DOHH2 (cell line): Measurements from ENCODE around the gene CDK19.

Source experiments
- H3F3A ChIP-seq: fragments of 200-600 bp; sonication (generic), shearing (Covaris generic); 2 replicates; pipeline ENCODE4 v1.6.0; 2016; ENCODE audit warnings: antibody characterized with exemption, mild to moderate bottlenecking; ENCODE audit not compliant: control insufficient read depth, insufficient read depth
- H3K27ac ChIP-seq: fragments of 200-600 bp; sonication (generic); 2 replicates; pipeline ENCODE4 v1.5.1; 2014; ENCODE audit warnings: low read depth, mild to moderate bottlenecking, low read length, moderate library complexity
- H3K27me3 ChIP-seq: fragments of 200-600 bp; sonication (generic); 2 replicates; pipeline ENCODE4 v1.6.1; 2014; ENCODE audit warnings: mild to moderate bottlenecking, low read length, mixed read lengths; ENCODE audit not compliant: control insufficient read depth
- H3K36me3 ChIP-seq: fragments of 200-600 bp; sonication (generic); 2 replicates; pipeline ENCODE4 v1.6.1; 2014; ENCODE audit warnings: mild to moderate bottlenecking, low read length, moderate library complexity, mixed read lengths; ENCODE audit not compliant: control insufficient read depth
- H3K4me1 ChIP-seq: fragments of 200-600 bp; sonication (generic); 2 replicates; pipeline ENCODE4 v1.6.1; 2014; ENCODE audit warnings: mild to moderate bottlenecking, low read length, mixed read lengths; ENCODE audit not compliant: control insufficient read depth
- H3K4me2 ChIP-seq: fragments of 200-600 bp; sonication (generic); 2 replicates; pipeline ENCODE4 v1.6.0; 2014; ENCODE audit warnings: mild to moderate bottlenecking, low read length, moderate library complexity
- H3K4me3 ChIP-seq: fragments of 200-600 bp; sonication (generic); 2 replicates; pipeline ENCODE4 v1.5.1; 2014; ENCODE audit warnings: mild to moderate bottlenecking, low read length, mixed read lengths
- H3K79me2 ChIP-seq: fragments of 200-600 bp; sonication (generic); 2 replicates; pipeline ENCODE4 v1.6.1; 2014; ENCODE audit warnings: mild to moderate bottlenecking, low read length, mixed read lengths; ENCODE audit not compliant: control insufficient read depth
- H3K9me2 ChIP-seq: fragments of 200-600 bp; sonication (generic); replicated peaks from 2 replicates; pipeline ENCODE4 v1.6.1; 2014; ENCODE audit warnings: mild to moderate bottlenecking, low read length, mixed read lengths; ENCODE audit not compliant: control insufficient read depth
- H3K9me3 ChIP-seq: fragments of 200-600 bp; sonication (generic); 2 replicates; pipeline ENCODE4 v1.6.1; 2014; ENCODE audit warnings: antibody characterized with exemption, low read length, mixed read lengths; ENCODE audit not compliant: control insufficient read depth, insufficient read depth
- H4K20me1 ChIP-seq: fragments of 200-600 bp; sonication (generic); 2 replicates; pipeline ENCODE4 v1.6.0; 2014; ENCODE audit warnings: low read depth, mild to moderate bottlenecking, antibody characterized with exemption, low read length, moderate library complexity; ENCODE audit not compliant: control insufficient read depth, insufficient read depth
- EZH2phosphoT487 ChIP-seq: fragments of 200-600 bp; sonication (generic); IDR thresholded peaks from 2 replicates; pipeline ENCODE4 v1.6.1; 2017; ENCODE audit warnings: borderline replicate concordance, mild to moderate bottlenecking, antibody characterized with exemption, low read length, moderate library complexity, mixed read lengths
- TF ChIP-seq, protein P1 (sequence below): fragments of 200-600 bp; sonication (generic); IDR thresholded peaks from one replicate; pipeline ENCODE4 v1.5.1; 2014; ENCODE audit warnings: antibody characterized with exemption, mild to moderate bottlenecking, low read depth, low read length; ENCODE audit not compliant: poor library complexity, severe bottlenecking

CDK19 gene

DNA sequence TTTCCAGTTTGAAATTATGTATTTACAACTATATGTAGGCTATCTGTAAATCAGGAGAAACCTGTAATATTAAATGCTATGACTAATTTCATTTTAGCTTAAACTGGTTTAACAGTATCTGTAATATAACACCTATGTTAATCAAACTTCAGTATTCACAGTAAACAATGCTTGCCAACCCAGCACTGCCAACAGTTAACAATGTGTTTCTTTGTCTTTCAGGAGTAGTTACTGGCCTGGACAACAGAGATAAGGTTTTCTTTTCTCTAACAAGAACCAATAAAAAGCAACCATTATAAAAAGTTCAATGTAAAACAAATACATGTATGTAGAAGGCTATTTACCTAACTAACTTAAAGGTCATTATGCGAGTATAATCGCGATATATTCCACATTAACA, 158.8 kb downstream of the CDK19 start:
- no peaks in the 10 kb centered on the region for H3K9me2 ChIP-seq
- no peaks in the 10 kb centered on the region for H3K27me3 ChIP-seq
- no peaks in the 10 kb centered on the region for H3K4me1 ChIP-seq
- no peak overlapping the region for H3K27ac ChIP-seq
- peaks cover 10% of the 10 kb centered on the region; the same call in 1 of the 2 replicates for H3K36me3 ChIP-seq
- H4K20me1 ChIP-seq = no peaks in the 10 kb centered on the region
- H3F3A ChIP-seq = no peaks in the 10 kb centered on the region
- H3K4me2 ChIP-seq = no peak overlapping the region
- no peaks in the 10 kb centered on the region for H3K79me2 ChIP-seq
- TF ChIP-seq EZH2phosphoT487 = no peak
- TF ChIP-seq, protein P1, sequence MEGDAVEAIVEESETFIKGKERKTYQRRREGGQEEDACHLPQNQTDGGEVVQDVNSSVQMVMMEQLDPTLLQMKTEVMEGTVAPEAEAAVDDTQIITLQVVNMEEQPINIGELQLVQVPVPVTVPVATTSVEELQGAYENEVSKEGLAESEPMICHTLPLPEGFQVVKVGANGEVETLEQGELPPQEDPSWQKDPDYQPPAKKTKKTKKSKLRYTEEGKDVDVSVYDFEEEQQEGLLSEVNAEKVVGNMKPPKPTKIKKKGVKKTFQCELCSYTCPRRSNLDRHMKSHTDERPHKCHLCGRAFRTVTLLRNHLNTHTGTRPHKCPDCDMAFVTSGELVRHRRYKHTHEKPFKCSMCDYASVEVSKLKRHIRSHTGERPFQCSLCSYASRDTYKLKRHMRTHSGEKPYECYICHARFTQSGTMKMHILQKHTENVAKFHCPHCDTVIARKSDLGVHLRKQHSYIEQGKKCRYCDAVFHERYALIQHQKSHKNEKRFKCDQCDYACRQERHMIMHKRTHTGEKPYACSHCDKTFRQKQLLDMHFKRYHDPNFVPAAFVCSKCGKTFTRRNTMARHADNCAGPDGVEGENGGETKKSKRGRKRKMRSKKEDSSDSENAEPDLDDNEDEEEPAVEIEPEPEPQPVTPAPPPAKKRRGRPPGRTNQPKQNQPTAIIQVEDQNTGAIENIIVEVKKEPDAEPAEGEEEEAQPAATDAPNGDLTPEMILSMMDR = no peak
- no peak overlapping the region for H3K4me3 ChIP-seq
- H3K9me3 ChIP-seq = no peaks in the 10 kb centered on the region

- TF ChIP-seq, protein P1 = no peak
- TF ChIP-seq EZH2phosphoT487 = no peak
- H3K9me3 ChIP-seq = no peaks in the 10 kb centered on the region
- no peak overlapping the region for H3K4me2 ChIP-seq
- H3F3A ChIP-seq = no peaks in the 10 kb centered on the region
- no peaks in the 10 kb centered on the region for H3K79me2 ChIP-seq
- H3K4me1 ChIP-seq = no peaks in the 10 kb centered on the region
- no peak overlapping the region for H3K27ac ChIP-seq
- peaks cover 10% of the 10 kb centered on the region; the same call in 1 of the 2 replicates for H3K36me3 ChIP-seq
- H3K9me2 ChIP-seq = no peaks in the 10 kb centered on the region
- no peaks in the 10 kb centered on the region for H3K27me3 ChIP-seq
- H4K20me1 ChIP-seq = no peaks in the 10 kb centered on the region
- H3K4me3 ChIP-seq = no peak overlapping the region
These were observed 159.4 kb downstream of the CDK19 start for GRCh38 chr6:110655821-110656220.

DNA sequence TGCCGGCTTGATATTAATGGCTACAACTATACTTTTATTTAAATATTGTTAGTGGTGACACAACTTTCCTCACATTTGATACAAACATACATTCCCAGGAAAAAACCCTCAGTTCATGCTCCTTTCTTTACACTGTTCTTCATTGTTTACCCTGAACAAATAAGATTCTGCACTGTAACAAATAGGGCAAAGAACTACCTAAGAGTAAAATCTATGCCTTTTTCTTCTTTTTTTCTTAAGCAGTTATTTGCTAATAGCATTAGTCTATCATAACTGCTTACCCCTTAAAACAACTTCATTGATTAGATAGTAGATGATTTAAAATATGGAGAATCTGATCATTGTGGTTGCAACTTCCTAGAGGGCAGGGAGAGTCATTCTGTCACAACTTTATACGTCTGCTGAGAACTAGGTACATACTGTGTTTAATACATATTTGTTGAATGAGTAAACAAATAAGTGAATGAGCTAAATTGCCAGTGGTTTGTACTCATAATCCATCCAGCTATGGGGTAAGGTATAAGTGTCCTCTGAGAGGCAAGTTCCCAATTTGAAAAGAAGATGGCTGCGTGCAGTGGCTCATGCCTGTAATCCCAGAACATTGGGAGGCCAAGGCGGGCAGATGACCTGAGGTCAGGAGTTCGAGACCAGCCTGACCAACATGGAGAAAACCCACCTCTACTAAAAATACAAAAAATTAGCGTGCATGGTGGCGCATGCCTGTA, 161.0 kb downstream of the CDK19 start:
- H3K4me2 ChIP-seq = no peak overlapping the region
- no peaks in the 10 kb centered on the region for H4K20me1 ChIP-seq
- no peaks in the 10 kb centered on the region for H3K4me1 ChIP-seq
- TF ChIP-seq, protein P1 = no peak
- TF ChIP-seq EZH2phosphoT487 = no peak
- no peak overlapping the region for H3K27ac ChIP-seq
- no peaks in the 10 kb centered on the region for H3K79me2 ChIP-seq
- no peak overlapping the region for H3K4me3 ChIP-seq
- no peaks in the 10 kb centered on the region for H3K9me2 ChIP-seq
- no peaks in the 10 kb centered on the region for H3F3A ChIP-seq
- H3K27me3 ChIP-seq = no peaks in the 10 kb centered on the region
- H3K9me3 ChIP-seq = no peaks in the 10 kb centered on the region
- peaks cover 5% of the 10 kb centered on the region; the same call in 1 of the 2 replicates for H3K36me3 ChIP-seq
